ENCODE measurements around the gene CELF6. TPM values are rescaled to one million over a fixed set of nuclear protein-coding genes. Genes with fewer than 3 reads are reported as not detected.

CELF6 gene
- total RNA-seq, 1 experiment from 2014 or later = 0.52 TPM

DNA sequence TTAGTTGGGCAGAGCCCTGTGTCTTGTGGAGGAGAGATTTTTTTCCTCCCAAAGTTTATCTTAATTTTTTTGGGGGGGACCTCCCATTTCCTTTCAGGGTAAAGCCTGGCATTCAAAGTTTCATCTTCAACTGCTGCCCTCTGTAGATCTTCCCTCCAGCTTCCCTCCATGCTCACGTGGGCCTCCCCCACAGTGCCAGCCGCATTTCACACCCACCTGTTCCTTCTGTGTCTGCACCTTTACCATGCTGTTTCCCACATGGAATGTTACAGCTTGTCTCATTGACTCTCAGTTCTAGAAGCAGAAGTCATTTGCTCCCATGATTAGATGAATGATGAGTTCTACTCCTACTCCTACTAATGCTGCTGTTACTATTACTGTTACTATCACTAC, 6.5 kb downstream of the CELF6 start:
- no peaks in the 10 kb centered on the region for H3K79me2 ChIP-seq (ENCODE audit: insufficient read depth, low read length)

DNA sequence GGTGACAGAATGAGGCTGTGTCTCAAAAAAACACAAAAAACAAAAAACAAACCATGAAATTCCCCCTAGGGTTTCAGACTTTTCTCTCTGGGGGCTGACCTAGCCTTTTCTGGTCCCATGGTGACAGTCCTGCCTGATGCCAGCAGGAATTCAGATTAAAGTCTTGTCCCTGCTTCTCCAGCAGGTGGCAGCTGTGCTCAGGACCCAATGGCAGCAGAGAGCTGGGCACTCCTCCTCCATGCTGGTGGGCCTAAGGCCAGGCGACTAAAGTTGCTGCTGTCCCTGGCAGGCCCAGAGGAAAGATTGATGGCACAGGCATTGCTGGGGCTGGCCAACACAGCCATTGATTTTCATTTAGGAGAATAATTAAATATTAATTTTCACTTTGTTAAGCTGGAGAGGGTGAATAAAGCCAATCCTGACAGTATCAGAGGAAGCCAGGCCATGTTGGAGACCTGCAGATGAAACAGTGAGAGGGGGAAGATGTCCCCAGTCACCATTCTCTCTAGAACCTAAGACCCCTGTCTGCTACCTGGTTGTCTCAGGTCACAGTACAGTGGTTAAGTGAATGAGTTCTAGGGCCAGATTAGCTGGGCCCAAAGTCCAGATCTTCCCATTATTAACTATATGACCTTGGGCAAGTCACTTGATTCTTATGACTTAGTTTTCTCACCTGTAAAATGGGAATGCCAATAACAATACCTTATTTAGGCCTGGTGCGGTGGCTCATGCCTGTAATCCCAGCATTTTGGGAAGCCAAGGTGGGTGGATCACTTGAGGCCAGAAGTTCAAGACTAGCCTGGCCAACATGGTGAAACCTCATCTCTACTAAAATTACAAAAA, 7.1 kb downstream of the CELF6 start:
- H3K27ac ChIP-seq (ENCODE audit: low read depth, low read length) = no peak overlapping the region
- no peaks in the 10 kb centered on the region for H3K36me3 ChIP-seq (ENCODE audit: control insufficient read depth in 1 of 2, insufficient read depth in 2 of 2, low read length in 2 of 2)
- POLR2A ChIA-PET = no interaction called here
- no peak overlapping the region for H3K4me3 ChIP-seq (replicated peaks in 1 of 2; ENCODE audit: low read depth in 1 of 2, low read length in 2 of 2)
- TF ChIP-seq RAD21 (IDR thresholded peaks at IDR 0.05; ENCODE audit: low read depth) (peak; percentile 75), YY1 (IDR thresholded peaks at IDR 0.05; ENCODE audit: extremely low read depth, insufficient replicate concordance, low read depth, low read length) (peak; percentile 40), EZH2phosphoT487 (IDR thresholded peaks at IDR 0.05; ENCODE audit: borderline replicate concordance) (no peak), EZH2 (IDR thresholded peaks at IDR 0.05) (no peak)
- TF ChIP-seq, protein P1, sequence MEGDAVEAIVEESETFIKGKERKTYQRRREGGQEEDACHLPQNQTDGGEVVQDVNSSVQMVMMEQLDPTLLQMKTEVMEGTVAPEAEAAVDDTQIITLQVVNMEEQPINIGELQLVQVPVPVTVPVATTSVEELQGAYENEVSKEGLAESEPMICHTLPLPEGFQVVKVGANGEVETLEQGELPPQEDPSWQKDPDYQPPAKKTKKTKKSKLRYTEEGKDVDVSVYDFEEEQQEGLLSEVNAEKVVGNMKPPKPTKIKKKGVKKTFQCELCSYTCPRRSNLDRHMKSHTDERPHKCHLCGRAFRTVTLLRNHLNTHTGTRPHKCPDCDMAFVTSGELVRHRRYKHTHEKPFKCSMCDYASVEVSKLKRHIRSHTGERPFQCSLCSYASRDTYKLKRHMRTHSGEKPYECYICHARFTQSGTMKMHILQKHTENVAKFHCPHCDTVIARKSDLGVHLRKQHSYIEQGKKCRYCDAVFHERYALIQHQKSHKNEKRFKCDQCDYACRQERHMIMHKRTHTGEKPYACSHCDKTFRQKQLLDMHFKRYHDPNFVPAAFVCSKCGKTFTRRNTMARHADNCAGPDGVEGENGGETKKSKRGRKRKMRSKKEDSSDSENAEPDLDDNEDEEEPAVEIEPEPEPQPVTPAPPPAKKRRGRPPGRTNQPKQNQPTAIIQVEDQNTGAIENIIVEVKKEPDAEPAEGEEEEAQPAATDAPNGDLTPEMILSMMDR (IDR thresholded peaks at IDR 0.05 in 2 of 3, conservative IDR thresholded peaks at IDR 0.05 in 1 of 3; ENCODE audit: borderline replicate concordance in 1 of 3, insufficient read depth in 1 of 3, low read depth in 2 of 3, low read length in 2 of 3) = peak; percentile 65 to 85 (median 77)
- no peak overlapping the region for H3K9ac ChIP-seq (ENCODE audit: low read length)
- no peaks in the 10 kb centered on the region for H3K4me1 ChIP-seq (ENCODE audit: control insufficient read depth in 1 of 2, insufficient read depth in 2 of 2, low read length in 2 of 2)
- H2AFZ ChIP-seq (ENCODE audit: low read depth, low read length, poor library complexity, severe bottlenecking) = no peak overlapping the region
- DNase-seq (ENCODE audit: low read depth, low spot score) (peak; percentile 63), ATAC-seq (peak; percentile 100)
- H4K20me1 ChIP-seq (ENCODE audit: insufficient read depth) = no peaks in the 10 kb centered on the region
- H3K27me3 ChIP-seq (ENCODE audit: insufficient read depth, low read length) = no peaks in the 10 kb centered on the region
- H3K4me2 ChIP-seq (ENCODE audit: low read length) = no peak overlapping the region
- CTCF ChIA-PET = interaction anchor here (1.0 to 1.7 kb wide), 6 partner anchors 9 to 358 kb away, joined by 3 to 7 read pairs (median 6); no protein-coding TSS in a partner anchor
- RAD21 ChIA-PET (ENCODE audit: low non-redundant PET in 1 of 2, low total read pairs in 2 of 2, uncharacterized antibody in 2 of 2, unreplicated experiment in 2 of 2) = interaction anchor here in 1 of 2 experiments (1.2 kb wide), 1 partner anchor 358 kb away, joined by 3 read pairs; no protein-coding TSS in a partner anchor
- no peaks in the 10 kb centered on the region for H3K79me2 ChIP-seq (ENCODE audit: insufficient read depth, low read length)
- no TSS peak for BruUV-seq (replicated peaks)
- H3K9me3 ChIP-seq (ENCODE audit: control insufficient read depth in 1 of 2, insufficient read depth in 1 of 2, low read depth in 1 of 2, low read length in 2 of 2) = no peaks in the 10 kb centered on the region
- intact Hi-C loops (cut with micrococcal nuclease) = loop anchor here (10.0 kb wide), 1 partner anchor 272 kb away; no protein-coding TSS in a partner anchor
- no peaks in the 10 kb centered on the region for H3K9me2 ChIP-seq (ENCODE audit: insufficient read depth)

More for the DNA sequence above, 6.5 kb downstream of the CELF6 start:
- intact Hi-C loops (cut with micrococcal nuclease) = loop anchor here (10.0 kb wide), 1 partner anchor 271 kb away; no protein-coding TSS in a partner anchor
- H3K4me3 ChIP-seq (replicated peaks in 1 of 2; ENCODE audit: low read depth in 1 of 2, low read length in 2 of 2) = no peak overlapping the region
- no peak overlapping the region for H3K4me2 ChIP-seq (ENCODE audit: low read length)
- H3K36me3 ChIP-seq (ENCODE audit: control insufficient read depth in 1 of 2, insufficient read depth in 2 of 2, low read length in 2 of 2) = no peaks in the 10 kb centered on the region
- no peak overlapping the region for H3K27ac ChIP-seq (ENCODE audit: low read depth, low read length)
- ATAC-seq = no peak
- ChIA-PET POLR2A (no interaction called here), RAD21 (ENCODE audit: low non-redundant PET in 1 of 2, low total read pairs in 2 of 2, uncharacterized antibody in 2 of 2, unreplicated experiment in 2 of 2) (interaction anchor here in 1 of 2 experiments (1.0 kb wide), 1 partner anchor 70 kb away, joined by 3 read pairs; no protein-coding TSS in a partner anchor), CTCF (interaction anchor here (1.0 to 1.7 kb wide), 6 partner anchors 10 to 358 kb away, joined by 3 to 7 read pairs (median 6); no protein-coding TSS in a partner anchor)
- no peak overlapping the region for H3K9ac ChIP-seq (ENCODE audit: low read length)
- TF ChIP-seq, protein P2, sequence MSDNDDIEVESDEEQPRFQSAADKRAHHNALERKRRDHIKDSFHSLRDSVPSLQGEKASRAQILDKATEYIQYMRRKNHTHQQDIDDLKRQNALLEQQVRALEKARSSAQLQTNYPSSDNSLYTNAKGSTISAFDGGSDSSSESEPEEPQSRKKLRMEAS (IDR thresholded peaks at IDR 0.05) = no peak
- no peak for TF ChIP-seq CEBPB (IDR thresholded peaks at IDR 0.05; ENCODE audit: low read depth)
- no peaks in the 10 kb centered on the region for H4K20me1 ChIP-seq (ENCODE audit: insufficient read depth)
- H3K9me2 ChIP-seq (ENCODE audit: insufficient read depth) = no peaks in the 10 kb centered on the region
- no peak overlapping the region for H2AFZ ChIP-seq (ENCODE audit: low read depth, low read length, poor library complexity, severe bottlenecking)
- no peaks in the 10 kb centered on the region for H3K27me3 ChIP-seq (ENCODE audit: insufficient read depth, low read length)
- no TSS peak for BruUV-seq (replicated peaks)
- H3K9me3 ChIP-seq (ENCODE audit: control insufficient read depth in 1 of 2, insufficient read depth in 1 of 2, low read depth in 1 of 2, low read length in 2 of 2) = no peaks in the 10 kb centered on the region
- no peak for DNase-seq (ENCODE audit: low read depth, low spot score)
- no peaks in the 10 kb centered on the region for H3K4me1 ChIP-seq (ENCODE audit: control insufficient read depth in 1 of 2, insufficient read depth in 2 of 2, low read length in 2 of 2)

Data from HCT116 (cell line).